ENCODE measurements around the gene RALB. TPM values are rescaled to one million over a fixed set of nuclear protein-coding genes. Genes with fewer than 3 reads are reported as not detected.

RALB gene
- total RNA-seq, 1 experiment from 2014 or later, result 24.6 TPM

DNA sequence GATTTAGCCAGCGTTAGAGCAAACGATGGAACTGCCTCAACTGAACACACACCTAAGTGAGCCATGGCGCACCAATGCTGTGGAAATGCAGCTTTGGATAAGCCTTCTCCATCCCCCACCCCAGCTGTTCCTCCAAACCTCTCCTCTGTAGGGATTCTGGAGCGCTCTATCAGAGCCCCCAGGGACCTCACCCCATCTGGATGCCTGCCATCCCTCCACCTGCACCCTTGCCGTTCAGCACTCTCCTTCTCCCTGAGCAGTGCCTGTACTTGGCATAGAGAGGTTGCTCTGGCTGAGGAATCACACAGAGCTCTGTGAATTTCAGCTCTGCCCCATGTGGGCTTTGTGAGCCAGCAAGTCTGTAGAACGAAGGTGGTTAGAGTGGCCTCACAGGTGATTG, 50.5 kb downstream of the RALB start:
- peaks cover 0 to 4% (median 0%) of the 10 kb centered on the region in 3 experiments; a peak in 1 of 7 replicates for H3K36me3 Mint-ChIP-seq (ENCODE audit: insufficient read depth in 1 of 3, low read depth in 3 of 3)

More for the DNA sequence above, 50.5 kb downstream of the RALB start:
- no peak overlapping the region for H3K27ac ChIP-seq (ENCODE audit: insufficient read length, low read depth, low read length)
- H3K4ac ChIP-seq (ENCODE audit: low read depth, low read length), result no peak overlapping the region
- H3K79me2 ChIP-seq (ENCODE audit: insufficient read depth, low read length), result no peaks in the 10 kb centered on the region
- H3T11ph ChIP-seq (ENCODE audit: low read length), result no peak overlapping the region
- H2AK5ac ChIP-seq (ENCODE audit: insufficient read length, low read length), result no peak overlapping the region
- no peak overlapping the region for H2AFZ ChIP-seq (ENCODE audit: low read length)
- no peak overlapping the region for H3K18ac ChIP-seq (ENCODE audit: insufficient read length, low read depth, low read length)
- H3K4me1 Mint-ChIP-seq, result peaks cover 15 to 17% of the 10 kb centered on the region in 2 experiments
- no peak overlapping the region for H4K8ac ChIP-seq (replicated peaks; ENCODE audit: insufficient read length, low read depth, low read length)
- no peaks in the 10 kb centered on the region for H4K20me1 ChIP-seq (ENCODE audit: control insufficient read depth, insufficient read depth, insufficient read length)
- H3K4me1 ChIP-seq (ENCODE audit: insufficient read depth, low read length), result no peaks in the 10 kb centered on the region
- no peaks in the 10 kb centered on the region for H3K9me3 Mint-ChIP-seq
- H2BK120ac ChIP-seq (ENCODE audit: low read depth, low read length, poor library complexity, severe bottlenecking), result no peak overlapping the region
- H3K79me1 ChIP-seq (ENCODE audit: insufficient read depth, low read depth, low read length, poor library complexity, severe bottlenecking), result no peaks in the 10 kb centered on the region
- no peak overlapping the region for H3K23ac ChIP-seq (ENCODE audit: insufficient read length, low read depth, low read length)
- no peak overlapping the region for H3K4me3 Mint-ChIP-seq
- H2BK12ac ChIP-seq (ENCODE audit: insufficient read length, low read depth, low read length), result no peak overlapping the region
- no peaks in the 10 kb centered on the region for H3K9me3 ChIP-seq (ENCODE audit: control insufficient read depth, low read depth, low read length)
- no peak overlapping the region for H2BK5ac ChIP-seq (ENCODE audit: insufficient read length, low read length)
- H3K27ac Mint-ChIP-seq, result no peak overlapping the region
- H3K27me3 Mint-ChIP-seq (ENCODE audit: low read depth), result peaks cover 22% of the 10 kb centered on the region
- no peak overlapping the region for H3K4me2 ChIP-seq (ENCODE audit: insufficient read depth, insufficient read length, low read length)
- no peak overlapping the region for H3K9ac ChIP-seq (ENCODE audit: extremely low read depth, insufficient read length, low read length)
- H2BK15ac ChIP-seq (ENCODE audit: low read depth, low read length), result no peak overlapping the region
- H4K5ac ChIP-seq (ENCODE audit: insufficient read length, low read depth, low read length), result no peak overlapping the region
- no peak for DNase-seq
- H3K27me3 ChIP-seq (ENCODE audit: insufficient read depth, low read length), result no peaks in the 10 kb centered on the region
- no CpG with 5 or more reads among the region's 6 CpGs for WGBS (ENCODE audit: extremely low coverage, insufficient read length, low lambda C conversion rate)
- H4K91ac ChIP-seq (ENCODE audit: insufficient read length, low read depth, low read length), result no peak overlapping the region
- H2BK20ac ChIP-seq (ENCODE audit: low read depth, low read length, poor library complexity, severe bottlenecking), result no peak overlapping the region
- no peak overlapping the region for H3K14ac ChIP-seq (ENCODE audit: insufficient read depth, low read length)
- no peak overlapping the region for H3K56ac ChIP-seq (ENCODE audit: insufficient read length, low read depth, low read length)
- TF ChIP-seq, protein P1, sequence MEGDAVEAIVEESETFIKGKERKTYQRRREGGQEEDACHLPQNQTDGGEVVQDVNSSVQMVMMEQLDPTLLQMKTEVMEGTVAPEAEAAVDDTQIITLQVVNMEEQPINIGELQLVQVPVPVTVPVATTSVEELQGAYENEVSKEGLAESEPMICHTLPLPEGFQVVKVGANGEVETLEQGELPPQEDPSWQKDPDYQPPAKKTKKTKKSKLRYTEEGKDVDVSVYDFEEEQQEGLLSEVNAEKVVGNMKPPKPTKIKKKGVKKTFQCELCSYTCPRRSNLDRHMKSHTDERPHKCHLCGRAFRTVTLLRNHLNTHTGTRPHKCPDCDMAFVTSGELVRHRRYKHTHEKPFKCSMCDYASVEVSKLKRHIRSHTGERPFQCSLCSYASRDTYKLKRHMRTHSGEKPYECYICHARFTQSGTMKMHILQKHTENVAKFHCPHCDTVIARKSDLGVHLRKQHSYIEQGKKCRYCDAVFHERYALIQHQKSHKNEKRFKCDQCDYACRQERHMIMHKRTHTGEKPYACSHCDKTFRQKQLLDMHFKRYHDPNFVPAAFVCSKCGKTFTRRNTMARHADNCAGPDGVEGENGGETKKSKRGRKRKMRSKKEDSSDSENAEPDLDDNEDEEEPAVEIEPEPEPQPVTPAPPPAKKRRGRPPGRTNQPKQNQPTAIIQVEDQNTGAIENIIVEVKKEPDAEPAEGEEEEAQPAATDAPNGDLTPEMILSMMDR (conservative IDR thresholded peaks at IDR 0.05), result no peak
- no peaks in the 10 kb centered on the region for H3K23me2 ChIP-seq (ENCODE audit: insufficient read length, low read depth, low read length, poor library complexity, severe bottlenecking)

All from H9 (cell line).